ENCODE results near the gene C1orf56. TPM values are rescaled to one million over a fixed set of nuclear protein-coding genes. Genes with fewer than 3 reads are reported as not detected.

C1orf56 gene
- total and polyA plus RNA-seq, 2 of the 13 experiments (the other 11 are each of a cell fraction or from before 2014, with no cell fraction given): 1.5 to 3.2 TPM

GRCh38 chr1:151008244-151009205, 39.0 kb upstream of the C1orf56 start, which contains the start of gene PRUNE1 (continued):
- no peak for TF ChIP-seq ZSCAN9 (CRISPR knock-in tag; IDR thresholded peaks at IDR 0.05; ENCODE audit: borderline replicate concordance)
- TF ChIP-seq ZNF687 (CRISPR knock-in tag; IDR thresholded peaks at IDR 0.05): peak; percentile 90
- 0 out of 2 replicates have a peak, but pooled peaks have one; percentile 62 for TF ChIP-seq ZBTB43 (CRISPR knock-in tag; conservative IDR thresholded peaks at IDR 0.05)
- no peak for TF ChIP-seq MLLT10 (CRISPR knock-in tag; IDR thresholded peaks at IDR 0.05)
- TF ChIP-seq KAT7 (CRISPR knock-in tag; IDR thresholded peaks at IDR 0.05; ENCODE audit: borderline replicate concordance): no peak; the same call in 1 of the 2 replicates
- no peak; the same call in 1 of the 2 replicates for TF ChIP-seq ZBTB20 (CRISPR knock-in tag; IDR thresholded peaks at IDR 0.05; ENCODE audit: borderline replicate concordance, low read depth)
- TF ChIP-seq ZNF354B (CRISPR knock-in tag; IDR thresholded peaks at IDR 0.05): no peak
- no peak for TF ChIP-seq SP1 (IDR thresholded peaks at IDR 0.05)
- TF ChIP-seq SP1 (CRISPR knock-in tag; IDR thresholded peaks at IDR 0.05): peak; percentile 98
- TF ChIP-seq SP140L (CRISPR knock-in tag; IDR thresholded peaks at IDR 0.05; ENCODE audit: borderline replicate concordance): no peak
- no peak; the same call in none of the 2 replicates for TF ChIP-seq GATAD2A (CRISPR knock-in tag; IDR thresholded peaks at IDR 0.05)
- peak; percentile 31; the same call in 1 of the 2 replicates for TF ChIP-seq HDAC2 (CRISPR knock-in tag; IDR thresholded peaks at IDR 0.05)
- no peak; the same call in 1 of the 2 replicates for TF ChIP-seq KDM2A (CRISPR knock-in tag; IDR thresholded peaks at IDR 0.05; ENCODE audit: borderline replicate concordance, low read depth)
- TF ChIP-seq TAF15 (IDR thresholded peaks at IDR 0.05; ENCODE audit: low read depth, low read length, poor library complexity, severe bottlenecking): no peak
- 0 out of 2 replicates have a peak, but pooled peaks have one; percentile 41 for TF ChIP-seq KLF6 (CRISPR knock-in tag; IDR thresholded peaks at IDR 0.05)
- no peak for TF ChIP-seq ZNF720 (CRISPR knock-in tag; IDR thresholded peaks at IDR 0.05)
- TF ChIP-seq SNAPC5 (CRISPR knock-in tag; IDR thresholded peaks at IDR 0.05; ENCODE audit: borderline replicate concordance): no peak
